T-cell (primary cell): ENCODE data around the gene LRP1B. TPM values are rescaled to one million over a fixed set of nuclear protein-coding genes. Genes with fewer than 3 reads are reported as not detected.

ENCODE experiments used
- ATAC-seq, 4 experiments: fragments of 200-7000 bp in 3 of 4; fragments of 150-1000 bp in 1 of 4; cut with Tn5 transposase; replicated peaks in 1 of 4; 1 replicate in 3 of 4; 2 replicates in 1 of 4; pipeline ENCODE4 v1.10.0; 2021; ENCODE audit warnings: moderate library complexity in 3 of 4, mild to moderate bottlenecking in 2 of 4, moderate number of reproducible peaks in 1 of 4
- CTCF ChIA-PET, 2 donors: fragments of 300-600 bp; sonication (Branson Sonifier 250); formaldehyde crosslinking; loops; one replicate each; lab custom pipeline; 2022; ENCODE audit warnings: antibody characterized with exemption in 2 of 2; lab: Charles Lee
- POLR2A ChIA-PET, 2 donors: fragments of 300-600 bp; sonication (Branson Sonifier 250); formaldehyde crosslinking; loops; one replicate each; lab custom pipeline; 2022; ENCODE audit warnings: antibody characterized with exemption in 2 of 2; lab: Charles Lee
- DNase-seq, 35 experiments: peaks; one replicate each; pipeline versions ENCODE4 v3.0.0 to v3.0.0-alpha.2; 2013 to 2023
- H3K27ac ChIP-seq: one replicate; pipeline ENCODE4 v1.5.1; 2013; ENCODE audit warnings: low read length
- H3K27me3 ChIP-seq, 2 experiments: replicated peaks in 1 of 2; 1 replicate in 1 of 2; 2 replicates in 1 of 2; pipeline versions ENCODE4 v1.6.1 to v1.7.0; 2013; ENCODE audit warnings: low read length in 1 of 2, mixed read lengths in 1 of 2; ENCODE audit not compliant: control insufficient read depth in 2 of 2, insufficient read depth in 2 of 2; ENCODE audit errors: extremely low read depth in 1 of 2
- H3K36me3 ChIP-seq, 2 donors: 1 replicate in 1 of 2; 2 replicates in 1 of 2; pipeline versions ENCODE4 v1.6.1 to v1.7.0; 2013; ENCODE audit warnings: low read length in 1 of 2; ENCODE audit not compliant: control insufficient read depth in 2 of 2, insufficient read depth in 1 of 2; ENCODE audit errors: extremely low read depth in 1 of 2
- H3K4me1 ChIP-seq, 2 experiments: 1 replicate in 1 of 2; 2 replicates in 1 of 2; pipeline versions ENCODE4 v1.6.1 to v1.7.0; 2013; ENCODE audit warnings: low read length in 2 of 2, mixed read lengths in 1 of 2; ENCODE audit not compliant: insufficient read depth in 2 of 2, control insufficient read depth in 1 of 2; ENCODE audit errors: extremely low read depth in 1 of 2
- H3K4me3 ChIP-seq, 2 donors: 1 replicate in 1 of 2; 2 replicates in 1 of 2; pipeline versions ENCODE4 v1.5.1 to v1.7.0; 2013; ENCODE audit warnings: mild to moderate bottlenecking in 2 of 2, low read length in 1 of 2, moderate library complexity in 1 of 2; ENCODE audit not compliant: control insufficient read depth in 1 of 2; ENCODE audit errors: extremely low read depth in 1 of 2
- H3K9me3 ChIP-seq: 2 replicates; pipeline ENCODE4 v1.7.0; 2013
- H3K27ac Mint-ChIP-seq, 2 donors: one replicate each; pipeline ENCODE4 v1.8.0; 2020 to 2021; ENCODE audit warnings: mild to moderate bottlenecking in 2 of 2, mixed read lengths in 2 of 2
- H3K27me3 Mint-ChIP-seq, 2 donors: one replicate each; pipeline ENCODE4 v1.8.0; 2021 to 2022; ENCODE audit warnings: mixed read lengths in 2 of 2
- H3K36me3 Mint-ChIP-seq: one replicate; pipeline ENCODE4 v1.8.0; 2021; ENCODE audit warnings: mixed read lengths
- H3K4me1 Mint-ChIP-seq, 3 donors: one replicate each; pipeline ENCODE4 v1.8.0; 2020 to 2022; ENCODE audit warnings: mixed read lengths in 3 of 3, mild to moderate bottlenecking in 1 of 3
- H3K4me3 Mint-ChIP-seq, 3 donors: one replicate each; pipeline ENCODE4 v1.8.0; 2020 to 2022; ENCODE audit warnings: mild to moderate bottlenecking in 3 of 3, mixed read lengths in 3 of 3, moderate library complexity in 3 of 3
- H3K9me3 Mint-ChIP-seq, 3 donors: one replicate each; pipeline ENCODE4 v1.8.0; 2020 to 2022; ENCODE audit warnings: mixed read lengths in 3 of 3
- WGBS: methylation state at CpG from one replicate; pipeline ENCODE4 v1.1.5; 2013; ENCODE audit warnings: missing lambda C conversion rate; ENCODE audit not compliant: insufficient coverage; 5-methylcytosine and 5-hydroxymethylcytosine counted together
- total RNA-seq, 35 experiments: library from RNA in 6 of 35; stranded (reverse) in 6 of 35; fragments of 120-200 nt in 1 of 35; gene quantifications; one replicate each; pipeline versions ENCODE4 v1.2.1 to v1.2.4 and lab custom pipeline; 2013 to 2026

LRP1B gene
- total RNA-seq, 5 donors from 2014 or later (not counting 1 experiment from before 2014, with no cell fraction given), result not detected

DNA sequence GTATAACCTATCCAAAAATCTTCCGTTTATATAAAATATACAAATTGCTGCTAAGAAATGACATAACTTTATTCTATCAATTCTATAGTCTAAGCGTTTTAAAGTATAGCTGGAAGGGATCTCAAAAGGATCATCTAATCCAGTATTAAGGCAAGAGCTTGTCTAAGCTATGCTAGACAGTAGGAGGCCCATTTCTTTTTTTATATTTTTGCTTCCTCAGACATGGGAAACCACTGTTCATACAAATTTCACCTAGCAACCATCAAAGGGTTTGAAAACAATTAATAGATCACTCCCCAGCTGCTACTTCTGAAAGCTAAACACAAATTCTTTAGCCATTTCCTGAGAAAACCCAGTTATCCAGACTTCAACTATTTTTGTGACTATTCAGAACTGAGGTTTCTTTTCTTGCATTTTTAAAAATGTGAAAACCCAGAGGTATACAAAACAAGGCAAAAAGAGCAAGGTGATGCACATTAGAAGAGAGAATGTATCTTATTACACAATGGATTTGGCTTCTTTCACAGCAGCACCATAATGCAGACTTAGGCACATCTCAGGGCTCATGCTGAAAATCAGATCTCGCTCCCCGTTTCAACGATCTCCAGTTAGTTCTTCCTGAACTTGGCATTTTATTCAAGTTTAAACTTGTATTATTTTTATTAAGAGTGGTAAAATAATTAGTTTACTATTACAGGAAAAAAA is 274.4 kb downstream of the LRP1B start:
- Histone ChIP-seq H3K4me3 (no peak overlapping the region), H3K9me3 (no peaks in the 10 kb centered on the region), H3K27ac (no peak overlapping the region), H3K4me1 (no peaks in the 10 kb centered on the region), H3K36me3 (no peaks in the 10 kb centered on the region), H3K27me3 (no peaks in the 10 kb centered on the region)
- DNase-seq (no peak), ATAC-seq (no peak)
- H3K4me1 Mint-ChIP-seq, result no peaks in the 10 kb centered on the region
- ChIA-PET CTCF (no interaction called here), POLR2A (no interaction called here)
- WGBS, result no CpG with 5 or more reads among the region's 5 CpGs
- no peaks in the 10 kb centered on the region for H3K36me3 Mint-ChIP-seq
- no peak overlapping the region for H3K27ac Mint-ChIP-seq
- peaks cover 0 to 22% (median 7%) of the 10 kb centered on the region in 3 donors for H3K9me3 Mint-ChIP-seq
- H3K27me3 Mint-ChIP-seq, result no peaks in the 10 kb centered on the region
- no peak overlapping the region for H3K4me3 Mint-ChIP-seq

- Histone ChIP-seq H3K27me3 (no peaks in the 10 kb centered on the region), H3K36me3 (no peaks in the 10 kb centered on the region), H3K27ac (no peak overlapping the region), H3K4me1 (no peaks in the 10 kb centered on the region), H3K9me3 (no peaks in the 10 kb centered on the region), H3K4me3 (no peak overlapping the region)
- ATAC-seq (no peak), DNase-seq (no peak)
- WGBS, result no CpG with 5 or more reads among the region's 1 CpG
- H3K27me3 Mint-ChIP-seq, result no peaks in the 10 kb centered on the region
- ChIA-PET CTCF (no interaction called here), POLR2A (no interaction called here)
- H3K36me3 Mint-ChIP-seq, result no peaks in the 10 kb centered on the region
- no peak overlapping the region for H3K4me3 Mint-ChIP-seq
- H3K9me3 Mint-ChIP-seq, result peaks cover 4 to 6% (median 4%) of the 10 kb centered on the region in 3 donors
- H3K4me1 Mint-ChIP-seq, result no peaks in the 10 kb centered on the region
- H3K27ac Mint-ChIP-seq, result no peak overlapping the region
Observed at GRCh38 chr2:141848191-141848590, 282.6 kb downstream of the LRP1B start.

GRCh38 chr2:141844231-141844630 is 286.6 kb downstream of the LRP1B start:
- ATAC-seq, result no peak
- H3K36me3 Mint-ChIP-seq, result no peaks in the 10 kb centered on the region
- ChIA-PET CTCF (no interaction called here), POLR2A (no interaction called here)
- no CpG with 5 or more reads among the region's 2 CpGs for WGBS
- no peak overlapping the region for H3K27ac Mint-ChIP-seq
- no peaks in the 10 kb centered on the region for H3K36me3 ChIP-seq
- no peak overlapping the region for H3K4me3 ChIP-seq
- no peak overlapping the region for H3K4me3 Mint-ChIP-seq
- no peaks in the 10 kb centered on the region for H3K9me3 ChIP-seq
- no peaks in the 10 kb centered on the region for H3K27me3 Mint-ChIP-seq
- H3K27me3 ChIP-seq, result no peaks in the 10 kb centered on the region
- no peak overlapping the region for H3K27ac ChIP-seq
- no peaks in the 10 kb centered on the region for H3K4me1 Mint-ChIP-seq
- peaks cover 4 to 15% (median 8%) of the 10 kb centered on the region in 3 donors for H3K9me3 Mint-ChIP-seq
- no peak for DNase-seq
- H3K4me1 ChIP-seq, result no peaks in the 10 kb centered on the region

DNA sequence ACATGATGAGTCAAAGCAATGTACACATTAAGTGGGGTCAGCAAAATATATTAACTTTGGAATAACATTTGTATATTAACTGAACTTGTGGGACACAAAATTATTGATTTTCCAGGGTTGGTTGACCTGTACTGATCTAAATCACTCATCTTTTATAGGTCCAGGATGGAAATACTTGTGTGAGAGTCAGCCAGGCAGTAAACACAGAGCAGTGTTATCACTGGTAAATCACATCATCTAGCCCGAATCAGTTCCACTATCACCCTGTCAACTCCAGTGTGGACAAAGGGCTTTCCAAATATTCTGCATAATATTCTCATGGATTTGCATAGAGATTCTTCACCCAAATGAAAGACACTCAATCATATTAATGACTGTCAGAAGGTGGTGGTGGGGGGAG is 295.7 kb downstream of the LRP1B start:
- Histone ChIP-seq H3K4me1 (no peaks in the 10 kb centered on the region), H3K9me3 (no peaks in the 10 kb centered on the region), H3K36me3 (no peaks in the 10 kb centered on the region), H3K4me3 (no peak overlapping the region), H3K27me3 (no peaks in the 10 kb centered on the region), H3K27ac (no peak overlapping the region)
- Mint-ChIP-seq H3K4me1 (no peaks in the 10 kb centered on the region), H3K4me3 (no peak overlapping the region), H3K27ac (no peak overlapping the region), H3K36me3 (no peaks in the 10 kb centered on the region), H3K27me3 (no peaks in the 10 kb centered on the region), H3K9me3 (peaks cover 9 to 21% (median 9%) of the 10 kb centered on the region in 3 donors)
- ChIA-PET POLR2A (interaction anchor here in 1 of 2 donors (0.6 kb wide), 1 partner anchor 1540 kb away, joined by 3 read pairs; no protein-coding TSS in a partner anchor), CTCF (no interaction called here)
- ATAC-seq (no peak), DNase-seq (no peak)
- 100% methylated on average over 1 of the region's 1 CpG for WGBS

- H3K4me3 Mint-ChIP-seq, result no peak overlapping the region
- no peak overlapping the region for H3K27ac Mint-ChIP-seq
- H3K9me3 Mint-ChIP-seq, result peaks cover 0 to 14% (median 13%) of the 10 kb centered on the region in 3 donors
- ATAC-seq (no peak), DNase-seq (no peak)
- H3K4me3 ChIP-seq, result no peak overlapping the region
- no peaks in the 10 kb centered on the region for H3K9me3 ChIP-seq
- no peaks in the 10 kb centered on the region for H3K4me1 ChIP-seq
- no peaks in the 10 kb centered on the region for H3K27me3 ChIP-seq
- POLR2A ChIA-PET, result no interaction called here
- H3K36me3 Mint-ChIP-seq, result no peaks in the 10 kb centered on the region
- 100% methylated on average over 1 of the region's 6 CpGs for WGBS
- no peak overlapping the region for H3K27ac ChIP-seq
- CTCF ChIA-PET, result no interaction called here
- no peaks in the 10 kb centered on the region for H3K4me1 Mint-ChIP-seq
- no peaks in the 10 kb centered on the region for H3K27me3 Mint-ChIP-seq
- H3K36me3 ChIP-seq, result no peaks in the 10 kb centered on the region
Observed at GRCh38 chr2:141828761-141829160, 302.1 kb downstream of the LRP1B start.

GRCh38 chr2:141824790-141825189 is 306.0 kb downstream of the LRP1B start:
- Mint-ChIP-seq H3K36me3 (no peaks in the 10 kb centered on the region), H3K4me1 (no peaks in the 10 kb centered on the region), H3K27ac (no peak overlapping the region), H3K9me3 (peaks cover 4 to 20% (median 17%) of the 10 kb centered on the region in 3 donors), H3K4me3 (no peak overlapping the region), H3K27me3 (no peaks in the 10 kb centered on the region)
- ChIA-PET CTCF (no interaction called here), POLR2A (interaction anchor here in 1 of 2 donors (0.6 kb wide), 1 partner anchor 555 kb away, joined by 3 read pairs; no protein-coding TSS in a partner anchor)
- no peak for ATAC-seq
- Histone ChIP-seq H3K27me3 (no peaks in the 10 kb centered on the region), H3K4me1 (no peaks in the 10 kb centered on the region), H3K4me3 (no peak overlapping the region), H3K27ac (no peak overlapping the region), H3K9me3 (no peaks in the 10 kb centered on the region), H3K36me3 (no peaks in the 10 kb centered on the region)
- WGBS, result no CpG with 5 or more reads among the region's 6 CpGs
- no peak for DNase-seq
